SIG-M5 (cell line): Measurements from ENCODE around the gene ZDHHC14.

Experiments used
- DNase-seq: peaks from one replicate; lab custom pipeline; 2025; lab: John Stamatoyannopoulos, UW

The ZDHHC14 gene

DNA sequence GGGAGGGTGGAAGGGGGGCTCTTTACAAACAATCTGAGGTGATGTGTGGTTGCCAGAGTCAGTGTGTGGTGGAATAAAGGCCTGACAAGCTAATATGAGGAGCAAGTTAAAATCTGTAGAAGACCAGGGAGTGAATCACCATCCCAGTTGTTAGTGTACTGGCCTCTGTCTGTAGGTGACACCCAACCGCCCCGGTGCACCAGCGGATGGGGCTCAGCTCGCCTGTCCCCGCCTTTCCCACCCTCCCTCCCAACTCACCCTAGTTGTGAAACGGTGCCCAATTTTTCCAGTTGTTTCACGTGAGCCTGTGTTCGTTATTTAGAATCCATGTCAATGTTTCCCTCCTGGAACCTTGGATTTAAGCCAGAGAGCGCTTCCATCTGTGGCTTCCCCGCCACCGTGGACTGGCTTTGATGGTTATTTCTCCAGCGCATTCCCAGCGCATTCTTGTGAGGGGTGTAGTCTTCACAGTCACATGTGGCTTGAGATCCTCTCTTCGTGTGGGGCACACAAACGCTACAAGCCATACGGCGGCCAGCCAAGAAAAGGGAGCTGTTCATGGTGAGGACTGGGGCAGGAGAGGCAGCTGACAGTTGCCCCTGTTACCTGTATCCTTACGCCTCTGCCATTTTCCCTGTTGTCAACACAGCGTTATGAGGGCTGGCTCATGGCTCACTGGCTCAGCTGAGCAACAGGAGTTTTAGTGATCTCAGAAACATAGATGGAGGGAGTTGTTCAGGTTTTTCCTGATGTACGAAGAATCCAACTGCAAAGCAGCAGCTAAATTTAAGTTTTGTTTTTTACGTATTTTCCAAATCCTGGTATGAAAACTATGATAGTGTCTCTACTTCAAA is 137.6 kb downstream of the ZDHHC14 start:
- no peak for DNase-seq

DNA sequence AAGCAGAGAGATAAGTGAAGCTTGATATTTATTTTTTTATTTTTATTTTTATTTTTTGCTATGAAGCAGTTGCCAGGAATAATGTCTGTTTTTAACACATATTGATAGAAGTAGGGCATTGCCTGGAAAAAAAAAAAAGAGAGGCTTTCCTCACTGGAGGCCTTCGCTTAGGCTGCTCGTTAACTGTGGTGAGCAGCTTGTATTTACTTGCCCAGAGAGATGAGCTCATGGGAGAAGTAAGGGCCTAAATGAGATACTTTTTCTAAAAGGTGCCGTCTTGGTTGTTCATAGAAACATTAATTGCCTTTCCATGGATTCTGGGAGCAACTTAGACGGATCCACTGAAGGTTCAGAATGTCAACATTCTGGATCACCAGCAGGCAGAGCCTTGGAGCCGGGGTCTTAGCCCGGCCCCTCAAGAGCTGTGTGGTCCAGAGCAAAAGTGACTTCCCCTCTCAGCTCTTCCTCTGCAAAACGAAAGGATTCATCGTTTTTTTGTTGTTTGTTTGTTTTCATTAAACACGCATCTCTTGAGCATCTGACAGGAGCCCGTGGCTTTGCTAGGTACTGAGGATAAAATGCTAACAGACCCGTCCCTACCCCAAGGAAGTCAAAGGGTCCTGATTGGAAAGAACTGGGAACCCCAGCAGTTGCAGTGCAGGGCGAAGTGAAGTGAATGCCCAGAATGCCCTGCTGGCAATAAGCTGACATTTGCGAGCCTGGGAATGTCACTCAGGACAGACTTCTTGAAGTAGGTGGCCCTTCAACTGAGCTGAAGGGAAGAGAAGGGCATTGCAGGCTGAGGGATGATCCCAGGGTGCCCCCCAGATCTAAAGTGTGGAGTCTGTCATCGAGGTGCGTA is 138.5 kb downstream of the ZDHHC14 start:
- DNase-seq: no peak

DNA sequence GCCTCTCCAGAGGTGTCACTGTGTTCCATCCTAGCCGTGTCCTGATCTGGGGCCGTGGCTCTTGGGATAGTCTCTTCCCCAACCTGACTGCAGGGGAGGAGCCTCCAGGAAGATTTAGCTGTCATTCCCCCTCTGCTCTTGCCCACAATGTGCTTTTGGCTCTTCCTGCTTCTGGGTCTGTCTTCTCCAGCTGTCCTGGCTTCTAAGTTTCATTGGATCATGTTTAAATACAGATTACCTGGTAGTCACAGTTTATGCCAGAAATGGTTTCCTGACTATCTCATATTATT is 139.1 kb downstream of the ZDHHC14 start:
- DNase-seq: no peak

DNA sequence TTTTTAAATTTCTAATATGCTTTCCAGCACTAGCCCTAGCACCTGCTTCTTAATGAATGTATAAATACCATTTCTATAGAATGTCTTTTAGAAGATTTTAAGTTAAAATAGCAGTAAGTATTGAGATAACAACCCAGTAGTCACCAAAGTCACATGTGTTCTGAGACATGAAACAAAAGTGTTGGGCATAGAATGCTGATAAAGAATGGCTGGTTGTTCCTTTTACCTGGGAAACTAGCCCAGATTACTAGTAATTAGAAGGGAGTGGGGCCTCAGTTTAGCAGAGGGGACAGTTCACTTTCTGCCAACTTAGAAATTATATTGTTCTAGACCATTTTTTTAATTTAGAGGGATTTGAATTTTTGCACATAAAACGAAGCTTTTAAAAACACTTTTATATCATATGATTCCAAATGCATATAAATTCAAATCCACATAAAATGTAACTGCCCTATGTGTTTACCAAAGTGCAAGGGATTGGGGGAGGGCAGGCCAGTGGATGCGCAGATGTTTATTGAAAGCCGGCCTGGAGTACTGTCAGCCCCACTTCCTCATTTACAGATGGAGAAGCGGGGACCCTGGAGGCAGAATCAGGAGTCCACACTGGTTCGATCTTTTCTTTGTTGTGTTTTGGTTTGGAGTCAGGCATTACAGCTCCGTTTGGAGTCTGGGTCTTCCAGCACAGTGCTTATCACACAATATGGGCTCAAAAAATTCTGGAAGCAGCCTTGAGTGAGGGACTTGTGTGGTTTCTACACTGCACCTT is 139.8 kb downstream of the ZDHHC14 start:
- DNase-seq: no peak

DNA sequence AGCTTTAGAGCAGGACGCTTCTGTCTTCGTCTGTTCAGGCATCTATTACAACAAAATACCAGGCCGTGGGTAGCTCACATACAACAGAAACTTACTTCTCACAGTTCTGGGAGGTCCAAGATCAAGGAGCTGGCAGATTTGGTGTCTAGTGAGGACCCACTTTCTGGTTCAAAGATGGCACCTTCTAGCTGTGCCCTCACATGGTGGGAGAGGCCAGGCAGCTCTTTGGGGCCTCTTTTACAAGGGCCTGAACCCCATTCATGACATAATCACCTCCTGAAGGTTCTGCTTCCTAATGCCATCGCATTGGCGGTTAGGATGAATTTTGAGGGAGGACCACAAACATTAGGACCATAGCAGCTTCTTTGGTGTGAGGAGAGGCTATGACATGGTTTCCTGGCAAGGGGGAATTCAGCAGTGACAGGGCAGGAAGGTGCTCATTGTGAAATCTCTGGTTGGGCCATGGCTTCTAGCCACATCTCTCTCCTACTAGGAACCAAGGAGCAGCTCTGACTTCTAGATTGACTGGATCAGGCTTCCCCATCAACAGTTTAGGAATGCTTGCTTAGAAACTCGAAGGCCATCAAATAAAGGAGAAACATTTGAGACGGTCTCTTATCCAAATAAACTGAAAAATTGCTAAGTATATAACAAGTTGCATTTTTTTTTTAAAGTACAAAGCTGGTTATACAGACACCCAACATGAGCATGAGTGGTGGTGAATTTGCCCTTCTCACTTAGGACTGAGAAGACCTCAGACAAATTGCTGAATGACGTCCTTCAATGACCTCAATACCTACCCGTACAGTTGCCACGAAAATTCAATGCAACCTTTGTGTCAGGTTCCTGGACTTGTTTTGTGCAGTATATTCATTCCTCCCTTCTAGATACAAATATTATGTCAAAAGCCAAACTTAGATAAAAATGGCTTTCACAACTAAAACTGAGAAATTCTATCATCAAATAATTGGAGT is 140.7 kb downstream of the ZDHHC14 start:
- DNase-seq: no peak

DNA sequence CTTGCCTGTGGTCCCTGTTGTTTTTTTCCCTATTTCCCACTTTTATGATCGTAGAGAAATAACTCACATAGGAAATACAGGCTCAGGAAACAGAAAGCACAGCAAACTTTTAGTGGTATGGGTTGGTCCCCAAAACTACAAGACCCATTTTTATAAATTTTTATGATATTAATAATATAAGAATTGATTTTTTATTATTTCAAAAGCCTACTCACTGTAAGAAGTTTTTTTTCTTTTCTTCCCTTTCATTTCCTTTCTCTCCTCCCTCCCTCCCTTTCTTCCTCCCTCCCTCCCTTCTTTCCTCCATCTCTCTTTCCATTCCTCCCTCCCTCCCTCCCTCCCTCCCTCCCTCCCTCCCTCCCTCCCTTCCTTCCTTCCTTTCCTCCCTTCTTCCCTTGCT is 141.5 kb downstream of the ZDHHC14 start:
- DNase-seq: no peak

DNA sequence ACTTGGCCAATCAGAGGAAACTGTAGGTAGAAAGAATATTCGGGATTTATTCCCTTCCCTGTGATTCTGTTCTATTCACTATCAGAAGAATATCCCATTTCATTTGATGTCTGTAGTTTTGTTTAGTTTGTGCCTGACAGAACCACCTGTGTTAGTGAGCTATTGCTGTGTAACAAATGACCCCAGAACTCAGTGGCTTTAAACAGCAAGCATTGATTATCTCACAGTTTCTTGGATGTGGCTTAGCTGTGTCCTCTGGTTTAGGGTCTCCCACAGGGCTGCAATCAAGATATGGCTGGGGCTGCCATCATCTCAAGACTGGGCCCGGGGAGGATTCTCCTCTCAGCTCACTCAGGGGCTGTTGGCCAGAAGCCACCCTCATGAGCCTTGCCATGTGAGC is 143.7 kb downstream of the ZDHHC14 start:
- no peak for DNase-seq

DNA sequence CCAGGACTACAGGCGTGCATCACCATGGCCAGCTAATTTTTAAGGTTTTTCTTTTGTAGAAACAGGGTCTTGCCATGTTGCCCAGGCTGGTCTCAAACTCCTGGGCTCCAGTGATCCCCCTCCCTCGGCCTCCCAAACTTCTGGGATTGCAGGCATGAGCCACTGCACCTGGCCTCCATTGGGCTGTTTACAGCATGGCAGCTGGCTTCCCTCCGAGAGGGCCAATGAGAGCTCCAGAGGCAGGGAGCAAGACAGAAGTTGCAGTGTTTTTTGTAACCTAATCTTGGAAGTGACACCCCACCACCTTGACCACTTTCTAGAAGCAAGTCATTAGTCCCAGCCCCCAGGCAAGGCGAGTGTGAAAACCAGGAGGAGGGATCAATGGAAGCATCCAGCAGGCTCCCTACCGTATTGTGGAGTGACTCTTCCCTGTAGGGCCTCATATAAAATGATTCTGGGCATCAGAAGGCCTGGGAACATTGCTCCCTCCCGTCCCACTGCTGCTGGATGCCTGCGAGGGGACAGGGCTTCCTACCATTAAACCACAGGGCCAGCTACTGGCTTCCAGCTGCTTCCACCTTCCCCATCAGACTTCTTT is 144.4 kb downstream of the ZDHHC14 start:
- DNase-seq: no peak

DNA sequence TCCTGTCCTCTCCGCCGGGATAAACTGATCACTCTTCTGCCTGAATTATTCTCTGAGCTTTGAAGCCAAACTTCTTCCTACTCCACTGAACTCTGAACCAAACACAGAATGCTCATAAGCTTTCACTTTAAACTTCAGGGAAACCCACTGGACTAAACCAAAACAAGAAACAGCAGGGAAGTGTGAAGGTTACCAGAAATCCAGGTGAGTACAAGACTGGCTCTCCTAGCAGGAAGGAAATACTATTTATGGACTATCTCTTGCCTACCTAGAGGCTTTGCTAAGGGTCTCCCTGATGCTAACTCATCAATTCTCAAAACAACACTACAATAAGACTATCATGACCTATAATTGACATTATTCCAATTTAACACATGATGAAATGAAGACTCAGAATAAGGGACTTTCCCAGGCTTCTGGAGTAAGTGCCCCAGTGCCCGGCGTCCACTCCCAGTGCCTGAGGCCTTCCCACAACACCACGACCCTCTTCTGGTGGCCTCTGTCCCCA is 145.0 kb downstream of the ZDHHC14 start:
- DNase-seq: no peak

DNA sequence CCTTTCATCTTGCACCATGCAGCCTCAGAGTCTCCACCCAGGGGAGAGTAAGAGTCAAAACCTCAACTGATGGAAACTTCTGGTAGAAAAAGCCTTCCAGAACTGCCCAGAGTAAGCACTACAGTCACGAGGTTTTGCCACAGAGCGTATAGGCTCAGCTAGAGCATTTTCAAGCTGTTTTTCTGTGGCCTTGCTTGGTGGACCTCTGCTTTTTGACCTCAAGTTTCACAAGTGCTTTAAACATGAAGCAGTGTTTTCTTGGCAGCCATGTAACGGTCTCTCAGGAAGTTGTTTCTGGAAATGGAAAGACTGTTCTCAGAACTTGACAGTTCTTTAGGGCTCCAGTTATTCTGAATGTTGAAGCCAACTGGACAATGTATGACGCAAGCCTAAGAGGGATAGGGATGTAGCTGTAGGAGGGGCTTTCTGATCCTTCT is 146.5 kb downstream of the ZDHHC14 start:
- no peak for DNase-seq

DNA sequence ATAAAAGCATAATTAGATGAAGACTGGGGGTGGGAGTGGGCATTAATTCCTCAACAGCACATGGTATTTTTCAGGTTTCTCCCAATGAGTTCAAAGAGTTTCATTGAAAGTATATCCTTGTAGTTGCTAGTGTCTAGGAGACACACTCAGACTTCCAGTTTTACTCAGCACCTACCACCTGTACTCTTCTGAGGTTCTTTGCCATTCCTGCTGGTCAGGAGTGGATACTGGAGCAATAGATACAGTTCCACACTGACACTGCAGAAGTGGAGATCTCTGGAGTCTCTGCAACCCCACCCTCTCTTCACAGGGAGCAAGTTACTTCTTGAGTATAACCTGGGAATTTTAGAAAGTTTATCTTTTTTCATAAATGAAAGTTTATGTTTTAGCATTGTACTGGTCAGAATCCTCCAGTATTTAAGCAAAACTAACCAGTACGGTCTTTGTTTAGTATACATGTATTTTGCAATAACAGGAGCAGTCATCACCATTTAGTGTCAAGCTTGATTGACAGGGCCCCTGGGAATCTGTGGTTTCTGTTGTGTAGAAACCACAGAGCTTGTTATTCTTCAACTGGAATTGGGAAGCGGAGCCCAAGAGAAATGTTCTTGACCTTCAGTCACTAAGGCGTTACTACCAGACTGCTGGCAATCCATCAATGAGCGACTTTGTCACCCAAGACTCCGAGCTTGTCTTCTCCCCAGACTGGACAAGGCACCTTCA is 148.1 kb downstream of the ZDHHC14 start:
- DNase-seq: no peak

DNA sequence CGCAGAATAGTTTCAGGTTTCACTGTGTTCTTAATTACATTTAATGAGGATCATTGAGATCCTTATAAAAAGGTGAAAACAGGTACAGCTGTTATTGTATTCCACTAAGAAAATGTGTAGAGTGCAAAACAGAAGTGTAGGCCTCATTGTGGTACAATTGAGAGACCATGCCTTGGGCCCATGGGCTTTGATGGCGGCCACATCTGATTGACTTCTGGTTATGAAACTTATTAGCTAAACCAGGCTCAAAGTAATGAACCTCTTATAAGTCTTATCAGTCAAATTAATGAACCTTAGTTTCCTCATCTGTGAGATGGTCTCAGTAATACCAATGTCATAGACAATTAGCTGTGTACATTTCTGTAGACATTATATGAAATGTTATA is 148.7 kb downstream of the ZDHHC14 start:
- DNase-seq: no peak

DNA sequence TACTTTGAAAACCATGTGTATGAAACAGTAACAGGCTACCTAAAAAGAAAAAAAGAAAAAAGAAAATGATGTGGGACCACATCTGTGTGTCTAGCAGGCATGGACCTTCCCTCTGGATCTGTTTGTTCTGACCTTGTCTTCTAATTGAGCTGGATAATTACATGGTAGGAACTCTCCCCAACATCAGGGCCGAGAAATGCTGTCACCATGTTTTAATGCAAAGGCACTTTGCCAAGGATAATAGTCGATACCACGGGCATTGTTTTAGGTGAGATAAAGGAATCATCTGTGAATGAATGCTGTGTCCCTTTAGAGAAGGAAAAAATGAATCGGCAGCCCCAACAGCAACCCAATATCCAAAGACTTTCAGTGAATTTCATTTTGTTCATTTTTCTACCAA is 149.1 kb downstream of the ZDHHC14 start:
- no peak for DNase-seq

DNA sequence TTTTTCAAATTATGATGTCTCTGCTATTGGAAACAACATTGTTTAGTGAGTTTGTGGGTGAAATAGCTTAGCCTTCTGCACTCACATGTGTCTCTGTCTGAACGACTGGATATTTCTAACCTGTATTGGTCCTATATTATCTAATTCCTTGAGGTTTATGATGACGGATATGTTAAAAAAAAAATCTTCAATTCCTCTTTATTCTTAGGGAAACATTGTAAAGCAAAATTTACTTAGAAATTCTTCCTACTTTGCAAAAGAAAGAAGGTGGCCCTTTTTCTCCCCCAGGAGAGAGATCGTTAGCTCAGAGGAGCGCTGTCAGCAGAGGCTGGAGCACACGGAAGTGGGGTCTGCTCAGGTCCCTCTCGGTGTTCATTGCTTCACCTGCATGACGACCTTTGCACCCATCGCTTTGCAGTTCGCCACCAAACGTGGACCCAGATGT is 149.8 kb downstream of the ZDHHC14 start:
- no peak for DNase-seq

DNA sequence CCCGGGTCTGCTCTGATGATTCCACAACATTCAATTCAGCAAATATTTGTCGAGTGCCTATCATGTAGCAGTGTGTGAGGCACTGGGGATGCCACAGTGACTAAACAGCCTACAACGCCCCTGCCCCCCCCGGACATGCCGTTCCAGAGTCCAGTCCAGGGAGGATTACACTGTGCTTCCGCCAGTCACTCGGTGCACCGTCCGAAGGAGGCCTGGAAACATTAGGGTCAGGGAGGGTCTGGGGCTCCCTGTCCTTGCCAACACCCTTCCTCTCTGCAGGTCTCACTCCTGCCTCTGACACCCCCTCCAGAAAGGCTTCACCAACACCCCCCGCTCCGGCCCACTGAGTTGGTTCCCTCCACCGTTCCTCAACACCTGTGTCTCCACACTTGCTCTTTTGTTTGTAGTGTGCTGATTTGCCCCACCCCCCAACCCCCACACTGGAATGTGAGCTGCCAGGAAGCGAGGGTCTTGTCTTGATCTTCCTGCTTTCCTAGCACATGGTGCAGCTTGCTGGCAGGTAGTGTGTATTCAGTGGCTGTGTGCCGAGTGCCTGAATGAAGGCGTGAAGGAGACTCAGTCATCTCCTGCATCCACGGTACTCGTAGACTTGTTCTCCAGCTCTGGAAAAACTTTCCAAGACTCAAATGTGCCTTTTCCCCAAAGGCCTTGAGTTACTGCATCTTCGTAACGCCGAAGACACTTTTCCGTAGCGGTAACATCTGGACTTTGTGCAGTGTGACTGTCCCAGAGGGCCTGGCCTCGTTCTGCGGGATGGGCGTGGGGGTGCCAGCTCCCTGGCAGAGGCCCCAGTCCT is 150.4 kb downstream of the ZDHHC14 start:
- DNase-seq: no peak

DNA sequence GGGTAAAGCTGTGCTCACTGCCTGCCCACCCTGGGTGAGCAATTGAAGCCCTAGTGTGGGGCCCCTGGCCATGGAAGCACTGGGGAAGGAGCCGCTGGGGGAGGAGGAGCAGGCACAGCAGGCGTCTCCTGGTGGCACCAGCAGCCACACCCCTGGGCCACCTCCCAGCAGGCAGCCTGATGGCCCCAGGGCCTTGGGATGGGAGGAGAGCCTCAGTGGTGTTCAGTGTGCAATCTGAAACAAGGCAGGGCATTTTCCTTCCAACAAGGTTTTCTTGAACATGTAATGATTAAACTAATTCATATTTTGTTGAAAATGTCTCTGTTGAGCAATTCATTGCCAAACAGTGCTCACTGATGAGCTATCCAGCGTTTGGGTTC is 151.0 kb downstream of the ZDHHC14 start:
- DNase-seq: no peak

DNA sequence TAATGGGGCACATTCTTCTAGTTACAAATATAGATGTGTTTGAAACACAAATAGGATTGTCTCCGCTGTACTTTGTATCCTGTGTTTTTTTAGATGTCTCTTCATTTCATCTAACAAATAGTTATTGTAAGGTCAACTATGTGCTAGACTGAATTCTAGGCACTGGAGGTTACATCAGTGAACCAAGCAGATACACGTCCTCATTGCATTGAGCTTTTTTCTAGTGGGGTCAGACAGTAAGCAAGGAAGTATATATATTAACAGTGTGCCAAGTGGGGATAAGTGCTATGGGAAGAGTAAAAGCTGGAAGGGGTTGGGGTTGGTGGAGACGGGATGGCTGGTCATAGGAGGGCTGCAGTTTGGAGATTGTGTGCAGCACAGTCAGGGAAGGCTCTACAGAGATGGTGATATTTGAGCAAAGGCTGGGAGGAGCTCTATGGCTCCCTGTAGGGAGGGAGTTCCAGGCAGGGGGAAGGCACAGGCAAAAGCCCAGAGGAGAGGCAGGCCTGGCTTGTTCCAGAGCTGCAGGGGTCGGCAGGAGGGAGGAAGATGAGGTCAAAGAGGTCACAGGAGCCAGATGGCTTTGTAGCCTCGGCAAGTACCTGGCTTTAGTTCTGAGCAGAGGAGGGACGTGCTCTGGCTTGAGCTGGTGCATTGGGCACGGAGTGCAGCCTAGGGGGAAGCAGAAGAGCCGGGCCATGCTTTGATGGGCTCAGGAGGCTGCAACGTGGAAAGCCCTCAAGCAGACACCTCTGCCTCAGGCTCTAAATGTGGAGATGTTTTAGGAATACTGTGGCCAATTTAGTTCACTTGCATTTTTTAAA is 152.3 kb downstream of the ZDHHC14 start:
- no peak for DNase-seq

DNA sequence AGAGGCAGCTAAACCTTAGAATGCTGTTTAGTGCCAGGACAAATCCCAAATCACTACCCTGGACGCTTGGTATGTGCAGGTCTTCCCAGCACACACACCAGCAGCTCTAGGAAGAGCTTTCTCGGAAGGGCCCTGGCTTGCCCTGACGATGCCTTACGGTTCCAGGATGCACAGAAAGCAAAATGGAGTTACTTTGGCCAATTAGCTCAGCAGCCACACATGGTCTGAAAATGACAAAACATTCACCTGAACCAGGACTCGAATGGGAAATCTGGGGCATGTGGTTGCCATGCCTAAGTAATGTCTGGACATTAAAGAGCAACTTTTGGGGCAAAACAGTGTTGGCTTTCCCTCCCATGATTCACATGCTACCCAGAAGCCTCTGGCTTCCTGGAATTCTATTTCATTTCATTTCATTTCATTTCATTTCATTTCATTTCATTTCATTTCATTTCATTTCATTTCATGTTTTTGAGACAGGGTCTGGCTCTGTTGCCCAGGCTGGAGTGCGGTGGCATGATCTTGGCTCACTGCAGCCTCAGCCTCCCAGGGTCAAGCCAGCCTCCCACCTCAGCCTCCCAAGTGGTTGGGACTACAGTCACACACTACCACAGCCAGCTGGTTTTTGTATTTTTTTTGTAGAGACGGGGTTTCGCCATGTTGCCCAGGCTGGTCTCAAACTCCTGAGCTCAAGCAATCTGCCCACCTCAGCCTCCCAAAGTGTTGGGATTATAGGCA is 153.3 kb downstream of the ZDHHC14 start:
- DNase-seq: no peak
